ENCODE results near the gene BCL2A1. TPM values are rescaled to one million over a fixed set of nuclear protein-coding genes. Genes with fewer than 3 reads are reported as not detected.

BCL2A1 gene
- total and polyA plus RNA-seq, 10 of the 15 experiments (the other 5 are each of a cell fraction or from before 2014, with no cell fraction given), result 181 to 570 (median 321) TPM

GRCh38 chr15:79918278-79918677, 52.7 kb downstream of the BCL2A1 start:
- no TSS peak for BruUV-seq (replicated peaks)
- H2AFZ ChIP-seq (ENCODE audit: control insufficient read depth, low read depth, low read length), result no peak overlapping the region
- H3K27ac ChIP-seq (ENCODE audit: control insufficient read depth, insufficient read depth), result no peak overlapping the region
- H3K79me2 ChIP-seq (ENCODE audit: control insufficient read depth, insufficient read depth, low read length), result peaks cover 28% of the 10 kb centered on the region
- DNase-seq (ENCODE audit: low read depth, low spot score) (no peak), ATAC-seq (no peak), FAIRE-seq (no peak)
- H3K27me3 ChIP-seq (replicated peaks in 1 of 2; ENCODE audit: control insufficient read depth in 2 of 2, insufficient read depth in 2 of 2, low read length in 1 of 2), result no peaks in the 10 kb centered on the region
- TF ChIP-seq POLR2A (IDR thresholded peaks at IDR 0.05; ENCODE audit: low read depth, low read length) (peak; percentile 59), ATF2 (IDR thresholded peaks at IDR 0.05; ENCODE audit: low read length) (no peak)
- 85% methylated on average over 11 of the region's 11 CpGs for WGBS (ENCODE audit: insufficient coverage, insufficient replicate concordance, low lambda C conversion rate, missing lambda C conversion rate)
- peaks cover 50% of the 10 kb centered on the region for H3K9me3 ChIP-seq (replicated peaks; ENCODE audit: control insufficient read depth, insufficient read depth, low read length)
- no peaks in the 10 kb centered on the region for H3K4me1 ChIP-seq (ENCODE audit: control insufficient read depth, insufficient read depth, low read length)
- in situ Hi-C loops (cut with MboI), result no loop called here
- no peak overlapping the region for H3K4me2 ChIP-seq (ENCODE audit: control insufficient read depth, insufficient read depth)
- ChIA-PET SMC1A (ENCODE audit: uncharacterized antibody, unreplicated experiment) (no interaction called here), RAD21 (ENCODE audit: unreplicated experiment) (no interaction called here), POLR2A (no interaction called here), CTCF (no interaction called here)
- intact Hi-C loops (cut with micrococcal nuclease; ENCODE audit: unreplicated experiment), result no loop called here
- H3K9ac ChIP-seq (ENCODE audit: control insufficient read depth, insufficient read depth, low read length), result no peak overlapping the region
- H3K36me3 ChIP-seq (ENCODE audit: control insufficient read depth in 2 of 2, insufficient read depth in 2 of 2, low read length in 1 of 2), result peaks cover 0 to 7% of the 10 kb centered on the region in 2 experiments; a peak in 2 of 4 replicates
- H4K20me1 ChIP-seq (ENCODE audit: control insufficient read depth, insufficient read depth), result no peaks in the 10 kb centered on the region
- H3K4me3 ChIP-seq, result no peak overlapping the region

DNA sequence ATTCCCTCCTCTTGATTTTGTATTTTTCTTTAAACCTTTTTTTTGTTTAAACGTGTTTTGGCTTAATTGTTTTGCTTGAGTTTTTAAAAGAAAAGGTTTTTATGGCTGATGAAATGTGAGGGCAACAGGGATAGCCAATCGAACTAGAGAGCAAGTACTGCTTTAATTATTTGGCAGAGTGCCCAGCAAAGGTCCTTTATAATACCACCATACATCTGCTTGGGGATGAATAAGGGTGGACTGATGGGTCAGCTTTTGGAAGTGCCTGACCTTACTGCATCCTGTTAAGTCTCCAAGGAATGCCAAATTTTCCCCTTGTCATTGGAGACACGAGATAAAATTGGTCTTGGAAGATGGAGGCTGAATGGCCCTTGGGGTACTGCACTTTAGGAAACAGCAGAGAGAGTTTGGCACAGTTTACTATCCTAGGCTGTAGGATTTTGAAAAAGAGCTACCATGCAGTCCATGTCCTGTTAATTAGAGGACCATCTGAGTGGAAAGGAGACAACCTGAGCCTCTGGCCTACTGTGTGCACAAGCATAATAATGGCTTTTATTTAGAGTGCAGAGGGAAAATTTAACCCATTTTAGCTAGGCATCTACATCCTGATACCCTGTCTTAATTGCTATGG, 54.4 kb downstream of the BCL2A1 start:
- FAIRE-seq (no peak), DNase-seq (ENCODE audit: low read depth, low spot score) (no peak), ATAC-seq (no peak)
- 90% methylated on average over 3 of the region's 3 CpGs for WGBS (ENCODE audit: insufficient coverage, insufficient replicate concordance, low lambda C conversion rate, missing lambda C conversion rate)
- H4K20me1 ChIP-seq (ENCODE audit: control insufficient read depth, insufficient read depth), result no peaks in the 10 kb centered on the region
- H3K4me2 ChIP-seq (ENCODE audit: control insufficient read depth, insufficient read depth), result no peak overlapping the region
- BruUV-seq (replicated peaks), result no TSS peak
- TF ChIP-seq KAT2A (conservative IDR thresholded peaks at IDR 0.05; ENCODE audit: control insufficient read depth, low read depth, low read length), result no peak
- no peak for TF ChIP-seq ESRRA (IDR thresholded peaks at IDR 0.05; ENCODE audit: low read length)
- no peak for TF ChIP-seq ZNF207 (IDR thresholded peaks at IDR 0.05; ENCODE audit: borderline replicate concordance)
- no peak for TF ChIP-seq TCF12 (IDR thresholded peaks at IDR 0.05; ENCODE audit: low read depth, low read length)
- no peak for TF ChIP-seq RCOR1 (conservative IDR thresholded peaks at IDR 0.05; ENCODE audit: low read depth, low read length)
- no peak for TF ChIP-seq ZNF592 (IDR thresholded peaks at IDR 0.05)
- no peak for TF ChIP-seq CHD2 (IDR thresholded peaks at IDR 0.05; ENCODE audit: borderline replicate concordance, low read depth, low read length)
- no peak overlapping the region for H2AFZ ChIP-seq (ENCODE audit: control insufficient read depth, low read depth, low read length)
- no peak overlapping the region for H3K9ac ChIP-seq (ENCODE audit: control insufficient read depth, insufficient read depth, low read length)
- H3K79me2 ChIP-seq (ENCODE audit: control insufficient read depth, insufficient read depth, low read length), result peaks cover 12% of the 10 kb centered on the region
- H3K4me1 ChIP-seq (ENCODE audit: control insufficient read depth, insufficient read depth, low read length), result no peaks in the 10 kb centered on the region
- H3K27me3 ChIP-seq (replicated peaks in 1 of 2; ENCODE audit: control insufficient read depth in 2 of 2, insufficient read depth in 2 of 2, low read length in 1 of 2), result no peaks in the 10 kb centered on the region
- ChIA-PET POLR2A (interaction anchor here (0.8 kb wide), 1 partner anchor 32 kb away, joined by 4 read pairs; no protein-coding TSS in a partner anchor), CTCF (interaction anchor here (1.1 kb wide), 1 partner anchor 19 kb away, joined by 3 read pairs; no protein-coding TSS in a partner anchor), SMC1A (ENCODE audit: uncharacterized antibody, unreplicated experiment) (interaction anchor here (0.7 to 2.0 kb wide), 6 partner anchors 14 to 95 kb away, joined by 3 to 12 read pairs (median 4); no protein-coding TSS in a partner anchor), RAD21 (ENCODE audit: unreplicated experiment) (no interaction called here)
- in situ Hi-C loops (cut with MboI) (no loop called here), intact Hi-C loops (cut with micrococcal nuclease; ENCODE audit: unreplicated experiment) (no loop called here)
- H3K36me3 ChIP-seq (ENCODE audit: control insufficient read depth in 2 of 2, insufficient read depth in 2 of 2, low read length in 1 of 2), result peaks cover 0 to 7% of the 10 kb centered on the region in 2 experiments; a peak in 2 of 4 replicates
- no peak overlapping the region for H3K4me3 ChIP-seq
- H3K27ac ChIP-seq (ENCODE audit: control insufficient read depth, insufficient read depth), result no peak overlapping the region
- peaks cover 50% of the 10 kb centered on the region for H3K9me3 ChIP-seq (replicated peaks; ENCODE audit: control insufficient read depth, insufficient read depth, low read length)

Measured in GM12878 (cell line).